Subcutaneous abdominal adipose tissue (tissue), 5 donors: ENCODE data around the gene GMDS.

Experiments
- H3K27ac ChIP-seq: one replicate; pipeline ENCODE4 v1.7.0; 2013; ENCODE audit warnings: low read depth, mild to moderate bottlenecking, inconsistent platforms, low read length, moderate library complexity
- H3K27me3 ChIP-seq, 5 donors: one replicate each; pipeline ENCODE4 v1.7.0; 2013; ENCODE audit warnings: low read length in 5 of 5, inconsistent platforms in 1 of 5; ENCODE audit not compliant: control insufficient read depth in 5 of 5, insufficient read depth in 4 of 5
- H3K36me3 ChIP-seq, 5 donors: one replicate each; pipeline ENCODE4 v1.7.0; 2013; ENCODE audit warnings: low read length in 5 of 5; ENCODE audit not compliant: control insufficient read depth in 5 of 5, insufficient read depth in 5 of 5
- H3K4me1 ChIP-seq, 5 donors: one replicate each; pipeline ENCODE4 v1.7.0; 2013; ENCODE audit warnings: low read length in 5 of 5, mild to moderate bottlenecking in 3 of 5, moderate library complexity in 1 of 5; ENCODE audit not compliant: control insufficient read depth in 5 of 5, insufficient read depth in 5 of 5
- H3K4me3 ChIP-seq, 5 donors: one replicate each; pipeline ENCODE4 v1.7.0; 2013; ENCODE audit warnings: low read length in 5 of 5, low read depth in 1 of 5
- H3K9ac ChIP-seq, 5 donors: one replicate each; pipeline ENCODE4 v1.7.0; 2013; ENCODE audit warnings: low read length in 5 of 5, mild to moderate bottlenecking in 4 of 5, moderate library complexity in 3 of 5
- H3K9me3 ChIP-seq, 5 donors: one replicate each; pipeline ENCODE4 v1.7.0; 2013; ENCODE audit warnings: low read length in 5 of 5; ENCODE audit not compliant: control insufficient read depth in 5 of 5
- donor health status: healthy.
- donor health status: healthy.
- donor health status: healthy.
- donor health status: healthy.
- donor health status: healthy.

The GMDS gene

GRCh38 chr6:1615151-1615852, 630.1 kb downstream of the GMDS start:
- H3K36me3 ChIP-seq = no peaks in the 10 kb centered on the region
- no peaks in the 10 kb centered on the region for H3K9me3 ChIP-seq
- H3K4me1 ChIP-seq = peaks cover 1 to 41% (median 31%) of the 10 kb centered on the region in 5 donors
- no peak overlapping the region for H3K9ac ChIP-seq
- H3K4me3 ChIP-seq = peak overlapping the region in 2 of 5 donors; percentile 36 to 69
- H3K27me3 ChIP-seq = peaks cover 6 to 44% (median 34%) of the 10 kb centered on the region in 5 donors
- no peak overlapping the region for H3K27ac ChIP-seq

GRCh38 chr6:1614448-1615150, 630.8 kb downstream of the GMDS start:
- Histone ChIP-seq H3K36me3 (no peaks in the 10 kb centered on the region), H3K4me1 (peaks cover 1 to 34% (median 25%) of the 10 kb centered on the region in 5 donors), H3K9me3 (no peaks in the 10 kb centered on the region), H3K27ac (peak overlapping the region; percentile 37), H3K27me3 (peaks cover 4 to 38% (median 32%) of the 10 kb centered on the region in 5 donors), H3K4me3 (peak overlapping the region in 4 of 5 donors; percentile 11 to 70 (median 52)), H3K9ac (peak overlapping the region in 1 of 5 donors; percentile 41)

GRCh38 chr6:1613688-1614447, 631.5 kb downstream of the GMDS start:
- peaks cover 4 to 32% (median 31%) of the 10 kb centered on the region in 5 donors for H3K27me3 ChIP-seq
- H3K4me1 ChIP-seq = peaks cover 1 to 36% (median 29%) of the 10 kb centered on the region in 5 donors

GRCh38 chr6:1613346-1613687, 632.1 kb downstream of the GMDS start:
- Histone ChIP-seq H3K36me3 (no peaks in the 10 kb centered on the region), H3K27ac (peak overlapping the region; percentile 37), H3K4me1 (peaks cover 1 to 42% (median 32%) of the 10 kb centered on the region in 5 donors), H3K9me3 (no peaks in the 10 kb centered on the region), H3K27me3 (peaks cover 5 to 33% (median 32%) of the 10 kb centered on the region in 5 donors), H3K4me3 (peak overlapping the region in 4 of 5 donors; percentile 11 to 70 (median 52)), H3K9ac (peak overlapping the region in 1 of 5 donors; percentile 35)

More at GRCh38 chr6:1613688-1614447, 631.5 kb downstream of the GMDS start:
- Histone ChIP-seq H3K9ac (peak overlapping the region in 2 of 5 donors; percentile 35 to 41), H3K27ac (peak overlapping the region; percentile 37), H3K9me3 (no peaks in the 10 kb centered on the region), H3K36me3 (no peaks in the 10 kb centered on the region), H3K4me3 (peak overlapping the region in 4 of 5 donors; percentile 11 to 70 (median 52))

GRCh38 chr6:1612974-1613306, 632.5 kb downstream of the GMDS start:
- Histone ChIP-seq H3K4me3 (peak overlapping the region in 3 of 5 donors; percentile 36 to 70 (median 69)), H3K9me3 (no peaks in the 10 kb centered on the region), H3K27me3 (peaks cover 8 to 37% (median 35%) of the 10 kb centered on the region in 5 donors), H3K27ac (no peak overlapping the region), H3K4me1 (peaks cover 1 to 46% (median 34%) of the 10 kb centered on the region in 5 donors), H3K9ac (no peak overlapping the region), H3K36me3 (no peaks in the 10 kb centered on the region)

GRCh38 chr6:1612299-1612973, 633.0 kb downstream of the GMDS start:
- peak overlapping the region in 2 of 5 donors; percentile 21 to 38 for H3K9ac ChIP-seq
- peak overlapping the region; percentile 46 for H3K27ac ChIP-seq
- peak overlapping the region; percentile 61 to 78 (median 70) for H3K4me3 ChIP-seq

GRCh38 chr6:1611572-1612298, 633.7 kb downstream of the GMDS start:
- Histone ChIP-seq H3K27me3 (peaks cover 19 to 49% (median 48%) of the 10 kb centered on the region in 5 donors), H3K27ac (peak overlapping the region; percentile 46), H3K4me1 (peaks cover 1 to 57% (median 45%) of the 10 kb centered on the region in 5 donors), H3K9ac (peak overlapping the region in 3 of 5 donors; percentile 38 to 53 (median 45)), H3K36me3 (no peaks in the 10 kb centered on the region), H3K4me3 (peak overlapping the region; percentile 61 to 78 (median 70)), H3K9me3 (no peaks in the 10 kb centered on the region)

More at GRCh38 chr6:1612299-1612973, 633.0 kb downstream of the GMDS start:
- H3K9me3 ChIP-seq = no peaks in the 10 kb centered on the region
- peaks cover 13 to 42% (median 41%) of the 10 kb centered on the region in 5 donors for H3K27me3 ChIP-seq
- H3K4me1 ChIP-seq = peaks cover 1 to 51% (median 38%) of the 10 kb centered on the region in 5 donors
- H3K36me3 ChIP-seq = no peaks in the 10 kb centered on the region

GRCh38 chr6:1611322-1611571, 634.2 kb downstream of the GMDS start:
- no peaks in the 10 kb centered on the region for H3K9me3 ChIP-seq
- peak overlapping the region in 4 of 5 donors; percentile 27 to 78 (median 64) for H3K4me3 ChIP-seq
- H3K4me1 ChIP-seq = peaks cover 1 to 57% (median 46%) of the 10 kb centered on the region in 5 donors
- H3K27ac ChIP-seq = no peak overlapping the region
- peaks cover 24 to 53% (median 52%) of the 10 kb centered on the region in 5 donors for H3K27me3 ChIP-seq
- H3K9ac ChIP-seq = no peak overlapping the region
- H3K36me3 ChIP-seq = no peaks in the 10 kb centered on the region
